NCI-H748 (cell line): Measurements from ENCODE around the gene ACAT1.
"Not testable (repeated sequence)": the region's sequence is repeated elsewhere in the genome, so short reads cannot be mapped to it uniquely, and the experiment has no call there.

Experiments
- DNase-seq: peaks from one replicate; lab custom pipeline; 2025; ENCODE audit not compliant: unreplicated experiment; lab: John Stamatoyannopoulos, UW

The ACAT1 gene

GRCh38 chr11:108121274-108122155 is at the start of gene ACAT1:
Gene ACAT1 (plus strand): TSS chr11:108121567. CDS start chr11:108121607, 40 bp downstream.
- peak; percentile 91 for DNase-seq

GRCh38 chr11:108084811-108085210 is 36.6 kb upstream of the ACAT1 start:
- no peak for DNase-seq

- DNase-seq: no peak
Measured at GRCh38 chr11:108085672-108086071, 35.7 kb upstream of the ACAT1 start.

- no peak for DNase-seq
Measured at GRCh38 chr11:108092134-108092533, 29.2 kb upstream of the ACAT1 start.

GRCh38 chr11:108093128-108093904 is 28.1 kb upstream of the ACAT1 start:
- DNase-seq: no peak

- DNase-seq: no peak
Measured at GRCh38 chr11:108097179-108097578, 24.2 kb upstream of the ACAT1 start.

GRCh38 chr11:108101090-108101775 is 20.1 kb upstream of the ACAT1 start:
- no peak for DNase-seq

- no peak for DNase-seq
Measured at GRCh38 chr11:108111126-108111525, 10.2 kb upstream of the ACAT1 start.

GRCh38 chr11:108112057-108112456 is 9.3 kb upstream of the ACAT1 start:
- DNase-seq: peak; percentile 7

- DNase-seq: no peak
Measured at GRCh38 chr11:108115500-108116140, 5.7 kb upstream of the ACAT1 start.

- peak; percentile 45 for DNase-seq
Measured at GRCh38 chr11:108117746-108118371, 3.5 kb upstream of the ACAT1 start.

GRCh38 chr11:108120936-108121273 is 462 bp upstream of the ACAT1 start:
- DNase-seq: not testable (repeated sequence)

- DNase-seq: peak; percentile 53
Measured at GRCh38 chr11:108122166-108122628, 830 bp downstream of the ACAT1 start.

GRCh38 chr11:108125096-108125495 is 3.7 kb downstream of the ACAT1 start:
- DNase-seq: no peak

GRCh38 chr11:108128772-108129171 is 7.4 kb downstream of the ACAT1 start:
- DNase-seq: no peak

GRCh38 chr11:108131993-108132392 is 10.6 kb downstream of the ACAT1 start:
- no peak for DNase-seq

- not testable (repeated sequence) for DNase-seq
Measured at GRCh38 chr11:108132993-108133538, 11.7 kb downstream of the ACAT1 start.

- no peak for DNase-seq
Measured at GRCh38 chr11:108135845-108136544, 14.6 kb downstream of the ACAT1 start.

- no peak for DNase-seq
Measured at GRCh38 chr11:108137212-108137611, 15.8 kb downstream of the ACAT1 start.

- no peak for DNase-seq
Measured at GRCh38 chr11:108142304-108142703, 20.9 kb downstream of the ACAT1 start.
